ENCODE data around the gene OR11H7.
A peak's percentile ranks its signal among the peaks of the same experiment; 100 is the strongest.
"Not testable (repeated sequence)": the region's sequence is repeated elsewhere in the genome, so short reads cannot be mapped to it uniquely, and the experiment has no call there.

The OR11H7 gene

GRCh38 chr14:20247646-20248246 is 19.0 kb downstream of the OR11H7 start:
- no peak overlapping the region for H3K4me3 ChIP-seq (ENCODE audit: low read depth, low read length)
- H3K36me3 ChIP-seq (replicated peaks): no peaks in the 10 kb centered on the region
- TF ChIP-seq, protein P1, sequence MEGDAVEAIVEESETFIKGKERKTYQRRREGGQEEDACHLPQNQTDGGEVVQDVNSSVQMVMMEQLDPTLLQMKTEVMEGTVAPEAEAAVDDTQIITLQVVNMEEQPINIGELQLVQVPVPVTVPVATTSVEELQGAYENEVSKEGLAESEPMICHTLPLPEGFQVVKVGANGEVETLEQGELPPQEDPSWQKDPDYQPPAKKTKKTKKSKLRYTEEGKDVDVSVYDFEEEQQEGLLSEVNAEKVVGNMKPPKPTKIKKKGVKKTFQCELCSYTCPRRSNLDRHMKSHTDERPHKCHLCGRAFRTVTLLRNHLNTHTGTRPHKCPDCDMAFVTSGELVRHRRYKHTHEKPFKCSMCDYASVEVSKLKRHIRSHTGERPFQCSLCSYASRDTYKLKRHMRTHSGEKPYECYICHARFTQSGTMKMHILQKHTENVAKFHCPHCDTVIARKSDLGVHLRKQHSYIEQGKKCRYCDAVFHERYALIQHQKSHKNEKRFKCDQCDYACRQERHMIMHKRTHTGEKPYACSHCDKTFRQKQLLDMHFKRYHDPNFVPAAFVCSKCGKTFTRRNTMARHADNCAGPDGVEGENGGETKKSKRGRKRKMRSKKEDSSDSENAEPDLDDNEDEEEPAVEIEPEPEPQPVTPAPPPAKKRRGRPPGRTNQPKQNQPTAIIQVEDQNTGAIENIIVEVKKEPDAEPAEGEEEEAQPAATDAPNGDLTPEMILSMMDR (IDR thresholded peaks at IDR 0.05; ENCODE audit: low read depth, low read length, missing control alignments): no peak
- H3K27me3 ChIP-seq (replicated peaks): no peaks in the 10 kb centered on the region
- in situ Hi-C loops (cut with HindIII; ENCODE audit: low pct_ligation_motif_present, low sequenced_read_pairs): no loop called here
- no peak for DNase-seq
- no peak overlapping the region for H3K27ac ChIP-seq

GRCh38 chr14:20262642-20263128 is 33.9 kb downstream of the OR11H7 start:
- DNase-seq: peak; percentile 27
- H3K27ac ChIP-seq: no peak overlapping the region

DNA sequence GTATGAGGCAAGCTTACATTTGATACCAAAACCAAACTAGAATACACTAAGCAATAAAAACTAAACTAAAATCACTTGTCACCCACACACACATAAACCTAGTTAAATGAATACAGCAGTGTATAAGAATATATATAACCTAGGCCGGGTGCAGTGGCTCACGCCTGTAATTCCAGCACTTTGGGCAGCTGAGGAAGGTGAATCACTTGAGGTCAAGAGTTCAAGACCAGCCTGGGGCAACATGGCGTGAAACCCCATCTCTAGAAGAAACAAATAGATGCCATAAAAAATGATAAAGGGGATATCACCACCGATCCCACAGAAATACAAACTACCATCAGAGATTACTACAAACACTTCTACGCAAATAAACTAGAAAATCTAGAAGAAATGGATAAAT is 35.6 kb downstream of the OR11H7 start:
- in situ Hi-C loops (cut with HindIII; ENCODE audit: low pct_ligation_motif_present, low sequenced_read_pairs); H3K27ac ChIP-seq: not testable (repeated sequence)

More at GRCh38 chr14:20262642-20263128, 33.9 kb downstream of the OR11H7 start:
- in situ Hi-C loops (cut with HindIII; ENCODE audit: low pct_ligation_motif_present, low sequenced_read_pairs): no loop called here
- no peak overlapping the region for H3K4me3 ChIP-seq (ENCODE audit: low read depth, low read length)
- H3K36me3 ChIP-seq (replicated peaks): no peaks in the 10 kb centered on the region
- TF ChIP-seq, protein P1 (IDR thresholded peaks at IDR 0.05; ENCODE audit: low read depth, low read length, missing control alignments): no peak
- no peaks in the 10 kb centered on the region for H3K27me3 ChIP-seq (replicated peaks)

GRCh38 chr14:20274062-20274461 is 45.3 kb downstream of the OR11H7 start:
- TF ChIP-seq, protein P1 (IDR thresholded peaks at IDR 0.05; ENCODE audit: low read depth, low read length, missing control alignments): no peak
- DNase-seq: no peak
- Histone ChIP-seq H3K36me3 (replicated peaks) (no peaks in the 10 kb centered on the region), H3K27me3 (replicated peaks) (no peaks in the 10 kb centered on the region), H3K27ac (no peak overlapping the region), H3K4me3 (ENCODE audit: low read depth, low read length) (no peak overlapping the region)
- in situ Hi-C loops (cut with HindIII; ENCODE audit: low pct_ligation_motif_present, low sequenced_read_pairs): no loop called here

More for the DNA sequence above, 35.6 kb downstream of the OR11H7 start:
- not testable (repeated sequence) for DNase-seq; H3K27me3 ChIP-seq (replicated peaks); H3K4me3 ChIP-seq (ENCODE audit: low read depth, low read length); H3K36me3 ChIP-seq (replicated peaks)

DNA sequence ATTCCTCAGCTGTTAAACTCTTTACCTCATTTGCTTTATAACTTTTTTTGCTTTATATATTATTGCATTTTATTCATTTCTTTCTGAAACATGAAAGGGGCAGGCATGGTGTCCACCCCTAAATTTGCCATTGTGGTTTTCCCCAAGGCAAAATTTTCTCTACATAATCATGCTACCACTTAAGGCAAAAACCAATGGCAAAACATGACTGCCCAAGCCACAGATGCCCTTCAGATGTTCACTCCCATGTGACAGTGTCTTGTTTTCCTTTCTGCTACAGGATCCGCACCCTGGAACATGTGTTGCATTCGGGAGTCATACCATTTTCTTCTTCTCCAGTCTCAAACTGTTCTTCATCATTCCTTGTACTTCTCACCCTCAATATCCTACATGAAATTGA is 48.6 kb downstream of the OR11H7 start:
- no peak overlapping the region for H3K4me3 ChIP-seq (ENCODE audit: low read depth, low read length)
- H3K27ac ChIP-seq: no peak overlapping the region
- no peak for DNase-seq
- H3K36me3 ChIP-seq (replicated peaks): no peaks in the 10 kb centered on the region
- in situ Hi-C loops (cut with HindIII; ENCODE audit: low pct_ligation_motif_present, low sequenced_read_pairs): no loop called here
- TF ChIP-seq, protein P1 (IDR thresholded peaks at IDR 0.05; ENCODE audit: low read depth, low read length, missing control alignments): no peak
- H3K27me3 ChIP-seq (replicated peaks): no peaks in the 10 kb centered on the region

DNA sequence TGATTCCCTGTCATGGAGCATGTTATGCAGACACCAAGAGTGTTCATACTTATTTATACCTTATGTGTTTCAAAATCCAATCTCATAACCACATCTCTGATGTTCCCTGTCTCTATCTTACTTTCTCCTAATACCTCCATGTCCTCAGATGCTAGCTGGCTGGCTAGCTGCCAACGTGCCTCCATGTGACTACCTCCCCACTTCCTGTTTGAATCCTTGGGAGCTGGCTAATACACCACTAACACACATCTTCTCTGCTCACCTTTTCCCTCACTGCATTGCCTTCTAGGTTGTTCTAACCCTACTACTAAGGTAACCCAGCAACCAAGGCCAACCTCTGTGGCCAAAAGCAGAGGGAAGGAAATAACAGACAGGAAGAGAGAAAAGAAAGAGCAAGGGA is 49.6 kb downstream of the OR11H7 start:
- no peaks in the 10 kb centered on the region for H3K36me3 ChIP-seq (replicated peaks)
- H3K27me3 ChIP-seq (replicated peaks): no peaks in the 10 kb centered on the region
- TF ChIP-seq, protein P1 (IDR thresholded peaks at IDR 0.05; ENCODE audit: low read depth, low read length, missing control alignments): no peak
- DNase-seq: peak; percentile 40
- H3K27ac ChIP-seq: no peak overlapping the region
- in situ Hi-C loops (cut with HindIII; ENCODE audit: low pct_ligation_motif_present, low sequenced_read_pairs): no loop called here
- no peak overlapping the region for H3K4me3 ChIP-seq (ENCODE audit: low read depth, low read length)

DNA sequence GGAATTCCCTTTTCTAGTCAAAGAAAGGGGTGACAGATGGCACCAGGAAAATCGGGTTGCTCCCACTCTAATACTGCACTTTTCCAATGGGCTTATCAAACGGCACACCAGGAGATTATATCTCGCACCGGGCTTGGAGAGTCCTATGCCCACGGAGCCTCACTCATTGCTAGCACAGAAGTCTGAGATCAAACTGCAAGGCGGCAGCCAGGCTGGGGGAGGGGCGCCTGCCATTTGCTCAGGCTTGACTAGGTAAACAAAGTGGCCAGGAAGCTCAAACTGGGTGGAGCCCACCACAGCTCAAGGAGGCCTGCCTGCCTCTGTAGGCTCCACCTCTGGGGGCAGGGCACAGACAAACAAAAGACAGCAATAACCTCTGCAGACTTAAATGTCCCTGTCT is 51.5 kb downstream of the OR11H7 start:
- in situ Hi-C loops (cut with HindIII; ENCODE audit: low pct_ligation_motif_present, low sequenced_read_pairs); H3K27me3 ChIP-seq (replicated peaks); H3K36me3 ChIP-seq (replicated peaks); DNase-seq; H3K4me3 ChIP-seq (ENCODE audit: low read depth, low read length); H3K27ac ChIP-seq: not testable (repeated sequence)
